Thymus (tissue), 11 donors: ENCODE results near the gene CEP68. TPM values are rescaled to one million over a fixed set of nuclear protein-coding genes. Genes with fewer than 3 reads are reported as not detected.

Source experiments
- DNase-seq, 9 donors: peaks; one replicate each; pipeline ENCODE4 v3.0.0-alpha.2; 2013; ENCODE audit warnings: low spot score in 9 of 9, low read depth in 6 of 9, missing footprints in 1 of 9
- H3K27ac ChIP-seq, 2 donors: one replicate each; pipeline ENCODE4 v1.5.1; 2013; ENCODE audit warnings: control low read depth in 1 of 2, low read depth in 1 of 2, low read length in 1 of 2, mild to moderate bottlenecking in 1 of 2, moderate library complexity in 1 of 2
- H3K27me3 ChIP-seq, 2 donors: one replicate each; pipeline ENCODE4 v1.5.1; 2013; ENCODE audit warnings: low read length in 1 of 2; ENCODE audit not compliant: control insufficient read depth in 2 of 2, insufficient read depth in 1 of 2
- H3K36me3 ChIP-seq, 2 donors: one replicate each; pipeline ENCODE4 v1.5.1; 2013; ENCODE audit warnings: low read length in 1 of 2, mild to moderate bottlenecking in 1 of 2, moderate library complexity in 1 of 2; ENCODE audit not compliant: control insufficient read depth in 2 of 2, insufficient read depth in 2 of 2
- H3K4me1 ChIP-seq, 2 donors: one replicate each; pipeline ENCODE4 v1.5.1; 2013; ENCODE audit warnings: low read length in 2 of 2; ENCODE audit not compliant: control insufficient read depth in 2 of 2, insufficient read depth in 2 of 2
- H3K4me3 ChIP-seq, 2 donors: one replicate each; pipeline ENCODE4 v1.5.1; 2013; ENCODE audit warnings: low read length in 2 of 2, control low read depth in 1 of 2, mild to moderate bottlenecking in 1 of 2
- H3K9me3 ChIP-seq, 2 donors: one replicate each; pipeline ENCODE4 v1.5.1; 2013; ENCODE audit warnings: low read length in 1 of 2, mild to moderate bottlenecking in 1 of 2; ENCODE audit not compliant: control insufficient read depth in 2 of 2, insufficient read depth in 1 of 2
- WGBS: extraction: QIAGEN DNeasy Blood & Tissue Kit; methylation state at CpG from one replicate; pipeline ENCODE4 v1.1.7; 2013; 5-methylcytosine and 5-hydroxymethylcytosine counted together
- polyA plus RNA-seq: library from polyadenylated mRNA; stranded (reverse); fragments of 200-250 nt; gene quantifications from one replicate; pipeline ENCODE4 v1.2.3, GENCODE V29; 2013
- total RNA-seq: library from RNA; stranded (reverse); fragments of 120-200 nt; gene quantifications from one replicate; pipeline ENCODE4 v1.2.4, GENCODE V29; 2013
- donor health status: healthy.

Gene CEP68
- total and polyA plus RNA-seq, 2 donors: 8.0 to 13.3 TPM

GRCh38 chr2:65049010-65049639 is 7.1 kb upstream of the CEP68 start:
- Histone ChIP-seq H3K9me3 (peaks cover 2 to 3% of the 10 kb centered on the region in 2 donors), H3K36me3 (peaks cover 3 to 4% of the 10 kb centered on the region in 2 donors), H3K27ac (no peak overlapping the region), H3K27me3 (no peaks in the 10 kb centered on the region), H3K4me1 (peaks cover 3 to 13% of the 10 kb centered on the region in 2 donors), H3K4me3 (no peak overlapping the region)
- no peak for DNase-seq
- WGBS: 96% methylated on average over 1 of the region's 1 CpG

GRCh38 chr2:65050931-65051330 is 5.3 kb upstream of the CEP68 start:
- Histone ChIP-seq H3K4me3 (no peak overlapping the region), H3K27me3 (no peaks in the 10 kb centered on the region), H3K36me3 (peaks cover 0 to 4% of the 10 kb centered on the region in 2 donors), H3K9me3 (no peaks in the 10 kb centered on the region), H3K4me1 (peaks cover 13 to 29% of the 10 kb centered on the region in 2 donors), H3K27ac (no peak overlapping the region)
- no peak for DNase-seq
- WGBS: 98% methylated on average over 3 of the region's 3 CpGs

GRCh38 chr2:65053199-65053598 is 3.0 kb upstream of the CEP68 start:
- DNase-seq: peak in 3 of 9 donors; percentile 25 to 59 (median 39)
- Histone ChIP-seq H3K4me3 (no peak overlapping the region), H3K27ac (no peak overlapping the region), H3K9me3 (no peaks in the 10 kb centered on the region), H3K4me1 (peaks cover 24 to 42% of the 10 kb centered on the region in 2 donors), H3K27me3 (no peaks in the 10 kb centered on the region), H3K36me3 (no peaks in the 10 kb centered on the region)
- WGBS: 2% methylated on average over 1 of the region's 1 CpG

GRCh38 chr2:65054749-65055421 is 1.3 kb upstream of the CEP68 start:
- peaks cover 24 to 46% of the 10 kb centered on the region in 2 donors for H3K4me1 ChIP-seq
- peak overlapping the region in 1 of 2 donors; percentile 70 for H3K4me3 ChIP-seq
- 84% methylated on average over 4 of the region's 4 CpGs for WGBS

GRCh38 chr2:65055422-65056214 is 598 bp upstream of the CEP68 start:
- no peaks in the 10 kb centered on the region for H3K27me3 ChIP-seq
- no peaks in the 10 kb centered on the region for H3K9me3 ChIP-seq
- DNase-seq: peak in 7 of 9 donors; percentile 55 to 91 (median 79)
- H3K4me1 ChIP-seq: peaks cover 24 to 46% of the 10 kb centered on the region in 2 donors
- peak overlapping the region; percentile 70 to 72 for H3K4me3 ChIP-seq
- WGBS: 6% methylated on average over 42 of the region's 42 CpGs
- H3K27ac ChIP-seq: peak overlapping the region; percentile 52 to 90
- H3K36me3 ChIP-seq: no peaks in the 10 kb centered on the region

More at GRCh38 chr2:65054749-65055421, 1.3 kb upstream of the CEP68 start:
- H3K27ac ChIP-seq: peak overlapping the region in 1 of 2 donors; percentile 90
- no peaks in the 10 kb centered on the region for H3K36me3 ChIP-seq
- no peaks in the 10 kb centered on the region for H3K9me3 ChIP-seq
- no peaks in the 10 kb centered on the region for H3K27me3 ChIP-seq
- peak in 1 of 9 donors; percentile 43 for DNase-seq

GRCh38 chr2:65057054-65057375 is 799 bp downstream of the CEP68 start:
- peak in 1 of 9 donors; percentile 60 for DNase-seq
- H3K36me3 ChIP-seq: no peaks in the 10 kb centered on the region
- no peaks in the 10 kb centered on the region for H3K27me3 ChIP-seq
- H3K9me3 ChIP-seq: no peaks in the 10 kb centered on the region
- peak overlapping the region; percentile 34 to 69 for H3K27ac ChIP-seq
- peaks cover 24 to 48% of the 10 kb centered on the region in 2 donors for H3K4me1 ChIP-seq
- peak overlapping the region; percentile 70 to 72 for H3K4me3 ChIP-seq
- 7% methylated on average over 5 of the region's 5 CpGs for WGBS

GRCh38 chr2:65057391-65058052 is 1.3 kb downstream of the CEP68 start:
- Histone ChIP-seq H3K36me3 (no peaks in the 10 kb centered on the region), H3K9me3 (no peaks in the 10 kb centered on the region), H3K4me1 (peaks cover 24 to 48% of the 10 kb centered on the region in 2 donors), H3K27ac (peak overlapping the region; percentile 34 to 49), H3K27me3 (no peaks in the 10 kb centered on the region), H3K4me3 (peak overlapping the region; percentile 70 to 72)
- peak in 4 of 9 donors; percentile 59 to 87 (median 65) for DNase-seq
- WGBS: 32% methylated on average over 6 of the region's 6 CpGs

- no peak for DNase-seq
- Histone ChIP-seq H3K27me3 (no peaks in the 10 kb centered on the region), H3K27ac (no peak overlapping the region), H3K4me3 (no peak overlapping the region), H3K36me3 (no peaks in the 10 kb centered on the region), H3K9me3 (no peaks in the 10 kb centered on the region), H3K4me1 (peaks cover 21 to 40% of the 10 kb centered on the region in 2 donors)
- WGBS: 98% methylated on average over 1 of the region's 1 CpG
Observed at GRCh38 chr2:65059071-65059470, 2.9 kb downstream of the CEP68 start.
